GM12864 (cell line): Measurements from ENCODE around the gene CHD9.
"Not testable (repeated sequence)": the region's sequence is repeated elsewhere in the genome, so short reads cannot be mapped to it uniquely, and the experiment has no call there.

Experiments
- DNase-seq: peaks from one replicate; pipeline ENCODE4 v3.0.0-alpha.2; 2011; ENCODE audit warnings: low read depth
- H3K4me3 ChIP-seq: 2 replicates; pipeline ENCODE4 v1.5.1; 2011; ENCODE audit warnings: mild to moderate bottlenecking, low read depth, low read length, control low read depth
- CTCF ChIP-seq: IDR thresholded peaks from 2 replicates; pipeline ENCODE4 v1.5.1; 2011; ENCODE audit warnings: low read depth, mild to moderate bottlenecking, moderate library complexity, low read length, control low read depth, inconsistent platforms; ENCODE audit errors: missing control alignments

Gene CHD9

DNA sequence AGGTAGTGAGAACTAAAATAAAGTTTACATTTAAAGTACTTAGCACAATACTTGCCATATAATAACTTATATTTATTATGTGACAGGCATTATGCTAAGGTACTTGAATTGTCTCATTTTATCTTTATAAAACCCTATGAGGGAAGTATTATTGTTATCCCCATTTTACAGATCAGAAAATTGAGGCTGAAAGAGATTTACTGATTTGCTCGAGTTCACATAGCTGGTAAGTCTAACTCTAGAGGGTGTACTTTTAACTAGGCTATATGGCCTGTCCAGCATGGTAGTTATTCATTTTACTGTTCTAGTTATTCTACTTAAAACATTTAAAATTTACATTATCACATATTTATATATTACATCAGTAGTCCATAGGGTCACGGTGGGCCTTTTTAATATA lies 266.2 kb downstream of the CHD9 start:
- TF ChIP-seq CTCF, result no peak
- DNase-seq, result no peak
- no peak overlapping the region for H3K4me3 ChIP-seq

- no peak for DNase-seq
- TF ChIP-seq CTCF, result no peak
Measured at GRCh38 chr16:53323924-53324323, 269.1 kb downstream of the CHD9 start.

DNA sequence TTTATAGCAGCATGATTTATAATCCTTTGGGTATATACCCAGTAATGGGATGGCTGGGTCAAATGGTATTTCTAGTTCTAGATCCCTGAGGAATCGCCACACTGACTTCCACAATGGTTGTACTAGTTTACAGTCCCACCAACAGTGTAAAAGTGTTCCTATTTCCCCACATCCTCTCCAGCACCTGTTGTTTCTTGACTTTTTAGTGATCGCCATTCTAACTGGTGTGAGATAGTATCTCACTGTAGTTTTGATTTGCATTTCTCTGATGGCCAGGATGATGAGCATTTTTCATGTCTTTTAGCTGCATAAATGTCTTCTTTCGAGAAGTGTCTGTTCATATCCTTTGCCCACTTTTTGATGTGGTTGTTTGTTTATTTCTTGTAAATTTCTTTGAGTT lies 276.2 kb downstream of the CHD9 start:
- not testable (repeated sequence) for H3K4me3 ChIP-seq, DNase-seq

More at GRCh38 chr16:53323924-53324323, 269.1 kb downstream of the CHD9 start:
- no peak overlapping the region for H3K4me3 ChIP-seq

DNA sequence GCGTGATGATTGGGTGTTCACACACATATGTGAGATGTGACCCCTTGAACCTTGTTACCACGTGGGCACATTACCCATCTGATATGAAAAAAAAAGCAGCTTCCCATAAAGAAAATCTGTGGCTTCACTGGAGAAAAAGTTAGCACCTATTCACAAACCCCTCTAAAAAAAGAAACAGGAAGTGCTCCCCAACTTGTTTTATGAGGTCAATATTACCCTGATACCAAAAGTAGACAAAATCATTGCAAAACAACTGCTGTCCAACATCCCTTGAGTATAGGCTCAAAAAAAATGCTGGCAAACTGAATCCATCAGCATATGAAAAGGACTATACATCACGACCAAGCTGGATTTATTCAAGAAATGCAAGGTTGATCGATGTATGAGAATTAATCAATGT lies 279.8 kb downstream of the CHD9 start:
- no peak for DNase-seq
- no peak overlapping the region for H3K4me3 ChIP-seq
- no peak for TF ChIP-seq CTCF

DNA sequence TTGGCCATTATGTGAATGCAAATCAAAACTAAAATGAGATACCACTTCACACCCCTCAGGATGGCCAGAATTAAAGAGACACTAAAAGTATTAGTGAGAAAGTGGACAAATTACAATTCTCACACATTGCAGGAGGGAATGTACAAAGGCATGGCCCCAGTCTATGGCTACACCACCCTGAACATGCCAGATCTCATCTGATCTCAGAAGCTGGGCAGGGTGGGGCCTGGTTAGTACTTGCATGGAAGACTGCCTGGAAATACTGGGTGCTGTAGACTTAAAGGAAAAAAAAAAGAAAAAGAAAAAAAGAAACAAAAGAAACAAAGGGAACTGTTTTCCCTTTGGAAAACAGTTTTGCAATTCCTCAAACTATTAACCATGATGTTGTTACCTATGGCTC lies 282.5 kb downstream of the CHD9 start:
- no peak for TF ChIP-seq CTCF
- DNase-seq, result no peak
- no peak overlapping the region for H3K4me3 ChIP-seq

GRCh38 chr16:53341792-53342191 lies 287.0 kb downstream of the CHD9 start:
- no peak for DNase-seq
- TF ChIP-seq CTCF, result no peak
- no peak overlapping the region for H3K4me3 ChIP-seq

GRCh38 chr16:53355064-53355463 lies 300.3 kb downstream of the CHD9 start:
- DNase-seq, result no peak
- no peak overlapping the region for H3K4me3 ChIP-seq
- TF ChIP-seq CTCF, result no peak
